GM21723 (cell line): ENCODE measurements around the gene TP53I13.
A peak's percentile ranks its signal among the peaks of the same experiment; 100 is the strongest.

Experiments
- ATAC-seq: cut with Tn5 transposase; IDR thresholded peaks from one replicate; pipeline ENCODE4 v1.9.1; 2021; ENCODE audit warnings: mild to moderate bottlenecking, moderate library complexity; ENCODE audit not compliant: unreplicated experiment

TP53I13 gene

GRCh38 chr17:29578626-29579485 is 10.4 kb downstream of the TP53I13 start:
- no peak for ATAC-seq

DNA sequence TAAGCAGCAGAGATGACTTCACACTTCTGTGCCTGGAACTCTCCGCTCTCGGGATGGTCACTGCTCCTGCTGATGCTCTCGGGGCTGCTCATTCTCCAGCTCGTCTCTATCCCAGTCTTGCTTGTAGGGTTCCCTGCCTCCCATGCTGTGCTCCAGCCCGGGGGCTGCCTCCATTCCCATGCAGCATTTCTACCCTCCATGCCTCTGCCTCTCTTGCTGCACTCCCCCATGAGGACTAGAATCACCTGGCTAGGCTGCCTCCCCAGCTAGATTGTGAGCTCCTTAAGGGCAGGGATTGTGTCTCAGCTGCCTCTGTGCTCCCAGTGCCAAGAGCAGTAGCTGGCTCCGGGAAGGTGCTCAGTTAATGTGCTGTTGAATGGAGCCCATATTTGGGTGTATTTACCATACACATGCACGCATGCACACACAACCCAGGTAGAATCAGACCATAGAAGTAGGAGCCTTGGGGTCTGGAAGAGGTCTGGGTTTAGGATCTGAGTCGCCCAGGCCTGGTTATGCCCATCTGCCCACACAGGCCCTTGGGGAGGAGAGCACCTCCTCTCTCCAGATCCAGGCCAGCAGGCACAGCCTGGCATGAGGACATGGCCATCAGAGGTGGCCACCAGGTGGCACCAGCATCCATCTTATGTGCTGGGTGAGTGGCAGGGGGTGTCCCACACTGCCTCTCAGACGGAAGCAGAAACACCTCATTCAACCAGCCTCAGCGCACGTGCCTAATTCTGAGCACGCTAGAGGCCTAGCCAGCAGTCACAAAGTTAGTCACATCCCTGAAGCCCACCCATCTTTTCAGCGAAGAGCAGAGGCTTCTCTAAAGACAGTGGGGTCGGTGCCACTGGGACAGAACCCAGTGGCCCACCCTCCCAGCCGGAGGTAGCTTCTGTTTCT is 11.6 kb downstream of the TP53I13 start:
- peak; percentile 69 for ATAC-seq

- no peak for ATAC-seq
Measured at GRCh38 chr17:29581583-29582253, 13.2 kb downstream of the TP53I13 start.

DNA sequence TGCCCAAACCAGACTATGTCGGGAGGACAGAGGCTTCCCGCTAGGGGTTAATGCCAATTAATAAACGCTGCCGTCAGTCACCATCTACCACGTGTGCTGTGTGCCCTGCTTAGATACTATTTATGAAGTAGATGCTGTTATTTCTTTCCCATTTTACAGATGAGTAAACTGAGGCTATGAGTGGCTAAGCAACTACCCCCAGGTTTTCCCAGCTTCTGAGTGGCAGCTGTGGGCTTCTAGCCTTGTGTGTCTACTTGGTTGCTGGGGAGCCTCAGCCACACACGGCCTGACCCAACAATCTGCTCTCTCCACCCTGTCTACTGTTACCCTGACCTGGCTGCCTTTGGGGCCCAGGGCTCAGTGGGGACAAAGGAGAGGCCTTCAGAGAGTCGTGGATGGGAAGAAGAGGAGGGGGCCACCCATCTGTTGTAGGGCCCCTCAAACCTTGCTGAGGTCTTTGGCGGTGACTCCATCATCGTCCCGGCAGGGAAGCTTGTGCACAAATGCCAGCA is 13.8 kb downstream of the TP53I13 start:
- ATAC-seq = no peak

GRCh38 chr17:29582772-29583171 is 14.3 kb downstream of the TP53I13 start:
- ATAC-seq = no peak

DNA sequence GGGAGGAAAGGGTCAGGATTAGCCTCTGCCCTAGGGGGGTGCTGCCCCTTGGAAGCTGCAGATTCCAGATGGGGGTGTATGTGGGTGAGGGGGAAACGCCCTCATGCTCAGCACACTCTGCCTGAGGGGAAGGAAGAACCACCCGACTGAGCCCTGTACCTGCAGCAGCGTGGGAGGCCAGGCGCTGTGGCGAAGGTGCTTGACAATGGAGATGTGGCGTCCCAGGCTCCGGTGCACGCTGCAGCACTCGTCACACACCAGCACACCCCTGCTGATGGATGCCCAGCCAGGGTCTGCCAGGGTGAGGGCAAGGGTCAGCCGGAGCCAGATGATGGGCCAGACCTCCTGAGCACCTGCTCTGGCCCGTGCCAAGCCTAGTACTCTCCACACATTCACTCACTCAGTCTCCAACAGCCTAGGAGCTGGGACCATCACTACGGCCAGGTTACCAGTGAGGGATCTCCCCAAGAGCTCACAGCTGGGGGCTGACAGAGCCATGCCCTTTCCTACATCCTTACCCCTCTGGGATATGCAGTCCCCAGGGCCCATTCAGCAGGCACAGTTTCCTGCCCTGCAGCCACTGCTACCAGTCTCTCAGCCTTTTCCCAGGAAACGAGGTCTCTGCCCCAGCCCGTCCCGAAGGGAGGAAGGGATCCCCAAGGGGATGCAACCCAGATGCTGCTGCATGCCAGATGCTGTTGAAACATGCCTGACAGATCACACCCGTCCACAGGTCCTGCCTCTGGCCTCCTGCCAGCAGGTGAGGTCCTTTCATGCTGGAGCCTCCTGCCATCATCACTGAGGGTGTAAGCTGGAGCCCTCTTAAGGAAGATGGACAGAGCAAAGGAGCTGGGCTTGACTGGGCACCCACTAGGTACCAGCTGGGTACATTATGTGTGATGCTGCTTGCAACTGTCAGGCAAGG is 15.1 kb downstream of the TP53I13 start:
- ATAC-seq = no peak

DNA sequence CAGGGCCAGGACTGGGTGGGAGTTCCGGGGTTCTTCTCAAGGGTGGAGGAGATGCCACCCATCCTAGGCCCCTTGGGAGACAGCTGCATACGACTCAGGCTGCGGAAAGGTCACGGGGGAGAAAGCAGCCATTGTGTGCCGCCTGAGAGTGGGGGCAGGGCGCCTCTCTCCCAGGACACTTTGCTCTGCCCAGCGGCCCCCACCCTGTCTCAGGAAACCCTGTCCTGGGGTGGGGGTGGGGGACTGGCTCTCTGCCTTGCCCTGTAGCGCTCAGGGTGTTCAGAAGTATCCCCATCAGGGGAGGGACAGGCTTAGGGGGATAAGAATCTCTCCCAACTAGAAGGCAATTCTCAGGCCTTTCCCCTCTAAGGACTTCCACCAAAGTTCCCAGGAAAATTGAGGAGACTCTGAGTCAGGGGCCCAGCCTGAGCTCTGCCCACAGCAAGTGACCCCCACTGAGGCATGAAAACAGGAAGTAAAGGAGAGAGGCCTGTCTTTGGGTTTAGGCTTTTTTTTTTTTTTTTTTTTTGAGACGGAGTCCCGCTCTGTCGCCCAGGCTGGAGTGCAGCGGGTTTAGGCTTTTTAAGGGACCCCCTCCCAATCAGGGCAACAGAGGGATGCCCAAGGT is 16.1 kb downstream of the TP53I13 start:
- no peak for ATAC-seq

DNA sequence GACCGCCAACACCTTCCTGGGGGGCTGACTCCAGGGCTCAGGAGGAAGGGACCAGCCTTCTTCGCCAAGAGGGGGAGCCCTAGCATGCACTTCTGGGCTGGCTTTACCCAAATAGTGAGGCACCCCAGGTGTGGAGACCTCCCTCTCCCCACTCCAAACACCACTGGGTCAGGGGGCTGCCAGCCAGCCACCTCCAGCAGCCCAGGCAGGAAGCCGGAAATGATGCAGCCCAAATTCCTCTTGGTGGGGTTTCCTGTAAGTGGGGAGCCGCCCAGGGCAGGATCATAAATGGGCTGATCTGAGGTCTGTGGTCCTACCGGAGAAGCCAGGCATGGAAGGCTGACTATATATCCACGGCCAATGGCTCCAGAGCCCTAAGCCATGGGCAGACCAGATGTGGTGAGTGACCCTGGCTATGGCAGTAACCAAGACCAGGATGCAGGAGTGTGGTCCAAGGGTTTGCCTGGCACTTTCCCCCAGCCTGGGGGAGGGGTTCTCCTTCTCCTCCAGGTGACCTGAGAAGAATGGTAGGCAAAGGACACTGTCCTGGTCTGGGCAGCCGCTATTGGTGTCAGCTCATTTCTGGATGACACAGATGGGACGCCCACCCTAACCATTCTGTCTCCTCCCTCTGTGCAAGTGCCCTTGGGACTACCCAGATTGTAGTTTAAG is 16.7 kb downstream of the TP53I13 start:
- ATAC-seq = no peak

GRCh38 chr17:29586676-29587469 is 18.4 kb downstream of the TP53I13 start:
- no peak for ATAC-seq

- ATAC-seq = no peak
Measured at GRCh38 chr17:29587591-29587990, 19.1 kb downstream of the TP53I13 start.

- no peak for ATAC-seq
Measured at GRCh38 chr17:29588017-29588561, 19.6 kb downstream of the TP53I13 start.

- peak; percentile 21 for ATAC-seq
Measured at GRCh38 chr17:29588562-29589411, 20.3 kb downstream of the TP53I13 start.

DNA sequence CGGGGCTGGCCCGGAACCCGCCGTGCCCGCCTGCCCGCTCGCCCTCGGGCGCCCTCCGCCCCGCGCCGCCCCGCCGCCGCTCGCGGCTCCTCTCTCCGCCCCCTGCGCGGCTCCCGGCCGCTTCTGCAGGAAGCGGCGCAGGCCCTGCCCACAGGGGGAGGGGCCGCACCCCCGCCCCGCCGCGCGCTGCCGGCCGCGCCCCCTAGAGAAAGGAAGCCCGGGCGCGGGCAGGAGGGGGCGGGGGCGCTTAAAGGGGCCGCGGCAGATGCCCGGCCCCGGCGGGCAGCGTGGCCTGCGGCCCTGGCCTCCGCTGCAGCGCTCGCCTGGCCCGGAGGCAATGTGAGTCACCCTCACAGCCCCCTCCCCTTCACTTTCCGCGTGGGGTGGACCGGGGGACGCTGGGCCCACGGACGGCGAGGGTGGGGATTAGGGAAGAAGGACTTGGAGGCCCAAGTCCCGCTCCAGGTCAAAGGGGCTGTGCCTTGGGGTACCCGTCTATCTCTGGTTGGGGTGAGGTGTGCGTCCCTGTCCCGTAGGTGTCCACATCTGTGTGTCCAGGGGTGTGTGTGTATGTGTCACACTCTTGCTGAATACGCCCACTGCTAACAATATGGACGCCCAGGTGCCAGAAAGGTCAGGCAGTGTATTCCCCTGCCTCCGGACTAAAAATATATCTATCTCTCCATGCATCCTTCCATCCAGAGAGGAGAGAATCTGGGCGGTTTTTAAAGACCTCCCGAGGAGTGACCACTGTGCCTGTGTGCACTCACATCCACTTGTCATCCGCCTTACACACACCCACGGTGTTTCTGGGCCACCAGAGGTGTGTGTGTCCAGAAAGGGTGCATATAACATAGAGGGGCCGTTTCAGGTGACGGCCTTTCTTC is 21.3 kb downstream of the TP53I13 start, which contains the start of gene GIT1:
Gene GIT1 (minus strand): TSS at position 125 of the 887 bp plus-strand sequence. CDS start 270 bp downstream, outside the sequence.
- ATAC-seq = peak; percentile 43

DNA sequence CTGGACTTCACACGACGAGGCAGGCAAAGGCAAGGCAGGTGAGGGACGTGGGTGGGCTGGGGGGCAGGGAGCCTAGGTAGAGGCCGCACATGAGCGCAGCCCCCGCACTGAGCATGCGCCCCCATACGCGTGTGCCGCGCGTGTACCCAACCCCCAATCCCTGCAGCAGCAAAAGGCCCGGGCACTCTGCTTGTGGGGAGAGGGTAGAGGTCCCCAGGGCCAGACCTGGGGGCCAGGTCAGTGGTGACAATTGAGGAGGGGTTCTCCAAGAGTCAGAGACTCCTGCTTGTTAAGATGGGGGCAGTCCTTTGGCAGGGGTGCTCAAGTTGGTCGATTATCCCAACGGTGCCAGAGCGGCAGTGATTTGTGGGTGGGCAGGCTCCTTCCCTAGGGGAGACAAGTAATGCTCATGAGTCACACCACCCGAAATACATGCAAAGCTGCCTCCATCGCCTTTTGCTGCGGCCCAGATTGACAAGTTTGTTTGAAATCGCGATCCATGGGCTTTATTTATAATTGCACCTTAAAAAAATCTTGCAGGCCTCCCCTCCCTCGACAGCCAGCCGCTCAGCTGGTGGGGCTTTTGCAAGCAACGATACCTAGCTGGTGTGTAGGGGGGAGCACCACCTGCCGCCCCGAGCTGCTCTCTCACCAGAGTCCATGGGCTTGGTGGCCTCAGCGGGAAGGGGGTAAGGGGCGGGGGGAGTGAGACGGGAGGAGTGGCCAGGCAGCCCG is 22.1 kb downstream of the TP53I13 start:
- ATAC-seq = no peak

DNA sequence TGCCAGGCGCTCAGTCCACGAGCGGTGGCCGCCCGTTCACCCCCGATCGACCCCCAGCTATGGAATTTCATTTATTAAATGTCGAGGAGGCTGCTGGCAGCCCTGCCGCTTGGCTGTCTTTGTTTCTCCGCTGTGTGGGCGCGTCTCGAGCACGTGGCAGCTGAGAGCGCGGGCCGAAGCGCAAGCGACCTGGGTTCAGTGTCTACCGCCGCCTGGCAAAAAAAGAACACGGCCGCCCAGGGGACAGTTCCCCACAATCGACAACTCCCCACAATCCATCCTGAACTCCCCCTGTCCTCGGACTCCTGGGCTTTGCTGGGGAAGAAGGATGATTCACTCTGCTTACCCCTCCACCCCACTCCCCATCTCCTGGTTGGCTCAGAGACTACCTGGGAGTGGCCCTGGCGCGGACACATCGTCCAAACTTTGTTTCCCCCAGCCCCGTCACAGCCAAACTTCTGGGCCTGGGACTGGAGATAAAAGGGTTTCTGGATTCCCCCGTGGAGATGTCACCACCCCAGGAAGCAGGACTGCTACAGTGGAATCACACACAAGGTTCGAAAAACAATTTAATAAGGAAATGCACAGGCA is 22.7 kb downstream of the TP53I13 start:
- ATAC-seq = no peak
